Endothelial cell of umbilical vein (primary cell): ENCODE data around the gene CNN2. TPM values are rescaled to one million over a fixed set of nuclear protein-coding genes. Genes with fewer than 3 reads are reported as not detected.

Experiments used
- polyA plus RNA-seq, 4 experiments: library from polyadenylated mRNA; depleted of rRNA in 3 of 4; stranded (reverse) in 3 of 4; unstranded in 1 of 4; fragments of >200 nt; gene quantifications; 2 replicates each; pipeline versions ENCODE4 v1.2.1 to v1.2.3, GENCODE V29; 2011 to 2012; ENCODE audit warnings: missing spikeins in 1 of 4
- small RNA-seq: library from RNA; depleted of rRNA; stranded (forward); fragments of <200 nt; gene quantifications from one replicate; pipeline ENCODE3, GENCODE V24; 2012; ENCODE audit warnings: low replicate concordance, low read depth; ENCODE audit not compliant: insufficient read depth, insufficient read length
- total RNA-seq: library from RNA; stranded (reverse); gene quantifications from 2 replicates; pipeline ENCODE4 v1.2.3, GENCODE V29; 2021

Gene CNN2
- total and polyA plus RNA-seq, 2 donors (not counting 3 experiments of a cell fraction or from before 2014, with no cell fraction given): 207 to 286 TPM

Small RNA genes within 50 kb of the gene (small RNA-seq; reads per million reads assigned to genes)
- 5.0 reads per million, percentile 37 among the genes with 10 or more reads in this experiment for gene RNU6-2

Other genes with a start within 250 kb of the CNN2 start
- gene PTBP1, start 229.2 kb upstream of the CNN2 start, total RNA-seq: 607 and 623 TPM in 2 replicates
- 382 and 465 TPM in 2 replicates for gene PTBP1, start 229.2 kb upstream of the CNN2 start, polyA plus RNA-seq
- gene PLPPR3, start 204.7 kb upstream of the CNN2 start, total RNA-seq: 0.76 and 1.2 TPM in 2 replicates
- gene PLPPR3, start 204.7 kb upstream of the CNN2 start, polyA plus RNA-seq: 1.1 and 2.0 TPM in 2 replicates
- gene AZU1, start 198.8 kb upstream of the CNN2 start, total RNA-seq: not detected in 2 replicates
- 0.12 TPM in 1 of 2 replicates, not detected in the other for gene AZU1, start 198.8 kb upstream of the CNN2 start, polyA plus RNA-seq
- not detected in 2 replicates for gene PRTN3, start 185.6 kb upstream of the CNN2 start, total RNA-seq
- not detected in 2 replicates for gene PRTN3, start 185.6 kb upstream of the CNN2 start, polyA plus RNA-seq
- not detected in 2 replicates for gene ELANE, start 174.3 kb upstream of the CNN2 start, total RNA-seq
- gene ELANE, start 174.3 kb upstream of the CNN2 start, polyA plus RNA-seq: not detected in 2 replicates
- 0.40 TPM in 1 of 2 replicates, not detected in the other for gene CFD, start 166.9 kb upstream of the CNN2 start, total RNA-seq
- gene CFD, start 166.9 kb upstream of the CNN2 start, polyA plus RNA-seq: 0.25 and 0.53 TPM in 2 replicates
- gene MED16, start 133.4 kb upstream of the CNN2 start, total RNA-seq: 54.7 and 63.1 TPM in 2 replicates
- gene MED16, start 133.4 kb upstream of the CNN2 start, polyA plus RNA-seq: 66.5 and 96.6 TPM in 2 replicates
- gene RNU6-9, start 133.1 kb upstream of the CNN2 start, total RNA-seq: not detected in 2 replicates
- not detected in 2 replicates for gene RNU6-9, start 133.1 kb upstream of the CNN2 start, polyA plus RNA-seq
- 49.6 and 53.9 TPM in 2 replicates for gene R3HDM4, start 113.4 kb upstream of the CNN2 start, total RNA-seq
- gene R3HDM4, start 113.4 kb upstream of the CNN2 start, polyA plus RNA-seq: 51.8 and 70.6 TPM in 2 replicates
- gene KISS1R, start 109.3 kb upstream of the CNN2 start, total RNA-seq: not detected in 2 replicates
- gene KISS1R, start 109.3 kb upstream of the CNN2 start, polyA plus RNA-seq: not detected in 2 replicates
- gene ARID3A, start 100.6 kb upstream of the CNN2 start, total RNA-seq: 10.8 and 13.2 TPM in 2 replicates
- gene ARID3A, start 100.6 kb upstream of the CNN2 start, polyA plus RNA-seq: 5.4 and 7.6 TPM in 2 replicates
- 54.8 and 74.7 TPM in 2 replicates for gene WDR18, start 42.3 kb upstream of the CNN2 start, total RNA-seq
- 102 and 151 TPM in 2 replicates for gene WDR18, start 42.3 kb upstream of the CNN2 start, polyA plus RNA-seq
- gene GRIN3B, start 26.2 kb upstream of the CNN2 start, total RNA-seq: 0.69 and 0.82 TPM in 2 replicates
- gene GRIN3B, start 26.2 kb upstream of the CNN2 start, polyA plus RNA-seq: 0.43 and 0.81 TPM in 2 replicates
- gene TMEM259, start 5.5 kb upstream of the CNN2 start, total RNA-seq: 142 and 147 TPM in 2 replicates
- 297 and 430 TPM in 2 replicates for gene TMEM259, start 5.5 kb upstream of the CNN2 start, polyA plus RNA-seq
- gene RNU6-2, start 5.1 kb upstream of the CNN2 start, total RNA-seq: not detected in 2 replicates
- not detected in 2 replicates for gene RNU6-2, start 5.1 kb upstream of the CNN2 start, polyA plus RNA-seq
- gene ABCA7, start 13.5 kb downstream of the CNN2 start, total RNA-seq: 9.8 and 11.0 TPM in 2 replicates
- gene ABCA7, start 13.5 kb downstream of the CNN2 start, polyA plus RNA-seq: 4.9 and 5.7 TPM in 2 replicates
- 10.4 and 12.5 TPM in 2 replicates for gene ARHGAP45, start 40.6 kb downstream of the CNN2 start, total RNA-seq
- gene ARHGAP45, start 40.6 kb downstream of the CNN2 start, polyA plus RNA-seq: 6.9 and 7.5 TPM in 2 replicates
- 252 and 272 TPM in 2 replicates for gene POLR2E, start 68.8 kb downstream of the CNN2 start, total RNA-seq
- gene POLR2E, start 68.8 kb downstream of the CNN2 start, polyA plus RNA-seq: 344 and 394 TPM in 2 replicates
- 445 and 469 TPM in 2 replicates for gene GPX4, start 77.4 kb downstream of the CNN2 start, total RNA-seq
- 1,136 and 1,398 TPM in 2 replicates for gene GPX4, start 77.4 kb downstream of the CNN2 start, polyA plus RNA-seq
- gene SBNO2, start 147.7 kb downstream of the CNN2 start, total RNA-seq: 63.8 and 65.7 TPM in 2 replicates
- gene SBNO2, start 147.7 kb downstream of the CNN2 start, polyA plus RNA-seq: 31.4 and 35.8 TPM in 2 replicates
- gene STK11, start 179.2 kb downstream of the CNN2 start, total RNA-seq: 67.1 and 75.4 TPM in 2 replicates
- 39.4 and 48.3 TPM in 2 replicates for gene STK11, start 179.2 kb downstream of the CNN2 start, polyA plus RNA-seq
- gene CBARP, start 211.4 kb downstream of the CNN2 start, total RNA-seq: 9.2 and 9.6 TPM in 2 replicates
- 3.5 and 4.4 TPM in 2 replicates for gene CBARP, start 211.4 kb downstream of the CNN2 start, polyA plus RNA-seq
- 190 and 192 TPM in 2 replicates for gene ATP5F1D, start 215.1 kb downstream of the CNN2 start, total RNA-seq
- gene ATP5F1D, start 215.1 kb downstream of the CNN2 start, polyA plus RNA-seq: 167 and 236 TPM in 2 replicates
- 85.9 and 107 TPM in 2 replicates for gene MIDN, start 222.0 kb downstream of the CNN2 start, total RNA-seq
- gene MIDN, start 222.0 kb downstream of the CNN2 start, polyA plus RNA-seq: 20.0 and 23.6 TPM in 2 replicates
- gene CIRBP, start 242.7 kb downstream of the CNN2 start, total RNA-seq: 225 and 229 TPM in 2 replicates
- gene CIRBP, start 242.7 kb downstream of the CNN2 start, polyA plus RNA-seq: 267 and 439 TPM in 2 replicates
- gene FAM174C, start 248.9 kb downstream of the CNN2 start, total RNA-seq: 46.7 and 47.5 TPM in 2 replicates
- 83.9 and 127 TPM in 2 replicates for gene FAM174C, start 248.9 kb downstream of the CNN2 start, polyA plus RNA-seq